HL-60 (cell line): ENCODE results near the gene EVA1A.

Experiments used
- DNase-seq, 2 experiments: peaks; one replicate each; pipeline ENCODE4 v3.0.0-alpha.2; 2010 to 2020; ENCODE audit warnings: low read depth in 1 of 2, low spot score in 1 of 2
- H3K27ac ChIP-seq: fragments of 250-450 bp; sonication (Bioruptor Pico); replicated peaks from 2 replicates; pipeline ENCODE4 v1.5.1; 2020; ENCODE audit warnings: mild to moderate bottlenecking, moderate library complexity
- H3K27me3 ChIP-seq: fragments of 250-450 bp; sonication (Bioruptor Pico); 2 replicates; pipeline ENCODE4 v1.5.1; 2021; ENCODE audit warnings: mild to moderate bottlenecking, moderate library complexity; ENCODE audit not compliant: insufficient read depth, poor library complexity, severe bottlenecking
- H3K4me3 ChIP-seq: replicated peaks from 2 replicates; pipeline ENCODE4 v1.5.1; 2011; ENCODE audit warnings: mild to moderate bottlenecking, control low read depth, low read length; ENCODE audit not compliant: insufficient read depth
- GABPA ChIP-seq: IDR thresholded peaks from 2 replicates; pipeline ENCODE4 v1.6.1; 2012; ENCODE audit warnings: low read depth
- POLR2AphosphoS5 ChIP-seq: IDR thresholded peaks from 2 replicates; pipeline ENCODE4 v1.6.1; 2012; ENCODE audit warnings: low read depth
- SPI1 ChIP-seq: IDR thresholded peaks from 2 replicates; pipeline ENCODE4 v1.6.1; 2012; ENCODE audit warnings: low read depth, mild to moderate bottlenecking, borderline replicate concordance
- TF ChIP-seq, protein P1 (sequence below): IDR thresholded peaks from one replicate; pipeline ENCODE4 v1.5.1; 2011; ENCODE audit warnings: low read length, control low read depth, inconsistent platforms; ENCODE audit not compliant: insufficient read depth
- TF ChIP-seq, protein P2 (sequence below): IDR thresholded peaks from 2 replicates; pipeline ENCODE4 v1.6.1; 2012; ENCODE audit warnings: low read depth; ENCODE audit not compliant: insufficient replicate concordance

Gene EVA1A

DNA sequence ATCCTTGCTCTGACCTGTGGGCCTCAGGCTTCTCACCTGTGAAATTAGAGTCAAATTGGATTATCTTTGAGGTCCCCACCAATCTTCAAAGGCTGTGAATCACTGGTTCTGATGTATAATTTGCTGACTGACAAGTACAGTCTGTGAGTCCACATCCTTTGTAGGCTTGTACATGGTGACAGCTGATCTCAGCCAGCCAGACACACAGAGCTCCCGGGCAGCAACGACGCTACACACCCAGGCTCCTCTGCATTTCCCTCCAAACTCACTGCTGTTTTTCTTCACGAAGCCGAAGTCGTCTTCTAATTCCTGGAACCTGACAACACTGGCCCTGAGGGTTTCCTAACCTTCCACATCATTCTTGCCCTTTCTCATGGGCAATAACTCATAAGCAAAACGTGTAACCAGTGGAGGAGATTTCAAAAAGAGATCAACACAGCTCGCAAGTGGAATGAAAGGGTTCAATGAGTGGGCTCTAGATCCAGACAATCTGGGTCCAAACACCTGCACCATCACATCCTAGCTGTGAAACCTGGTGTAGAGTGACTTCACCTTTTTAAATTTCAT, 37.9 kb upstream of the EVA1A start:
- DNase-seq = no peak
- Histone ChIP-seq H3K27me3 (no peaks in the 10 kb centered on the region), H3K27ac (no peak overlapping the region), H3K4me3 (no peak overlapping the region)
- TF ChIP-seq, protein P1, sequence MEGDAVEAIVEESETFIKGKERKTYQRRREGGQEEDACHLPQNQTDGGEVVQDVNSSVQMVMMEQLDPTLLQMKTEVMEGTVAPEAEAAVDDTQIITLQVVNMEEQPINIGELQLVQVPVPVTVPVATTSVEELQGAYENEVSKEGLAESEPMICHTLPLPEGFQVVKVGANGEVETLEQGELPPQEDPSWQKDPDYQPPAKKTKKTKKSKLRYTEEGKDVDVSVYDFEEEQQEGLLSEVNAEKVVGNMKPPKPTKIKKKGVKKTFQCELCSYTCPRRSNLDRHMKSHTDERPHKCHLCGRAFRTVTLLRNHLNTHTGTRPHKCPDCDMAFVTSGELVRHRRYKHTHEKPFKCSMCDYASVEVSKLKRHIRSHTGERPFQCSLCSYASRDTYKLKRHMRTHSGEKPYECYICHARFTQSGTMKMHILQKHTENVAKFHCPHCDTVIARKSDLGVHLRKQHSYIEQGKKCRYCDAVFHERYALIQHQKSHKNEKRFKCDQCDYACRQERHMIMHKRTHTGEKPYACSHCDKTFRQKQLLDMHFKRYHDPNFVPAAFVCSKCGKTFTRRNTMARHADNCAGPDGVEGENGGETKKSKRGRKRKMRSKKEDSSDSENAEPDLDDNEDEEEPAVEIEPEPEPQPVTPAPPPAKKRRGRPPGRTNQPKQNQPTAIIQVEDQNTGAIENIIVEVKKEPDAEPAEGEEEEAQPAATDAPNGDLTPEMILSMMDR = no peak
- TF ChIP-seq GABPA (no peak), SPI1 (no peak), POLR2AphosphoS5 (no peak)
- TF ChIP-seq, protein P2, sequence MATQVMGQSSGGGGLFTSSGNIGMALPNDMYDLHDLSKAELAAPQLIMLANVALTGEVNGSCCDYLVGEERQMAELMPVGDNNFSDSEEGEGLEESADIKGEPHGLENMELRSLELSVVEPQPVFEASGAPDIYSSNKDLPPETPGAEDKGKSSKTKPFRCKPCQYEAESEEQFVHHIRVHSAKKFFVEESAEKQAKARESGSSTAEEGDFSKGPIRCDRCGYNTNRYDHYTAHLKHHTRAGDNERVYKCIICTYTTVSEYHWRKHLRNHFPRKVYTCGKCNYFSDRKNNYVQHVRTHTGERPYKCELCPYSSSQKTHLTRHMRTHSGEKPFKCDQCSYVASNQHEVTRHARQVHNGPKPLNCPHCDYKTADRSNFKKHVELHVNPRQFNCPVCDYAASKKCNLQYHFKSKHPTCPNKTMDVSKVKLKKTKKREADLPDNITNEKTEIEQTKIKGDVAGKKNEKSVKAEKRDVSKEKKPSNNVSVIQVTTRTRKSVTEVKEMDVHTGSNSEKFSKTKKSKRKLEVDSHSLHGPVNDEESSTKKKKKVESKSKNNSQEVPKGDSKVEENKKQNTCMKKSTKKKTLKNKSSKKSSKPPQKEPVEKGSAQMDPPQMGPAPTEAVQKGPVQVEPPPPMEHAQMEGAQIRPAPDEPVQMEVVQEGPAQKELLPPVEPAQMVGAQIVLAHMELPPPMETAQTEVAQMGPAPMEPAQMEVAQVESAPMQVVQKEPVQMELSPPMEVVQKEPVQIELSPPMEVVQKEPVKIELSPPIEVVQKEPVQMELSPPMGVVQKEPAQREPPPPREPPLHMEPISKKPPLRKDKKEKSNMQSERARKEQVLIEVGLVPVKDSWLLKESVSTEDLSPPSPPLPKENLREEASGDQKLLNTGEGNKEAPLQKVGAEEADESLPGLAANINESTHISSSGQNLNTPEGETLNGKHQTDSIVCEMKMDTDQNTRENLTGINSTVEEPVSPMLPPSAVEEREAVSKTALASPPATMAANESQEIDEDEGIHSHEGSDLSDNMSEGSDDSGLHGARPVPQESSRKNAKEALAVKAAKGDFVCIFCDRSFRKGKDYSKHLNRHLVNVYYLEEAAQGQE = no peak

GRCh38 chr2:75597949-75598348, 37.2 kb upstream of the EVA1A start:
- no peak for DNase-seq
- no peak overlapping the region for H3K27ac ChIP-seq
- no peaks in the 10 kb centered on the region for H3K27me3 ChIP-seq
- H3K4me3 ChIP-seq = no peak overlapping the region
- no peak for TF ChIP-seq SPI1
- TF ChIP-seq, protein P1 = no peak
- no peak for TF ChIP-seq GABPA
- no peak for TF ChIP-seq POLR2AphosphoS5
- TF ChIP-seq, protein P2 = no peak

GRCh38 chr2:75596784-75597183, 36.0 kb upstream of the EVA1A start:
- Histone ChIP-seq H3K27me3 (no peaks in the 10 kb centered on the region), H3K27ac (no peak overlapping the region), H3K4me3 (no peak overlapping the region)
- TF ChIP-seq, protein P1 = no peak
- no peak for TF ChIP-seq SPI1
- no peak for TF ChIP-seq GABPA
- TF ChIP-seq POLR2AphosphoS5 = no peak
- TF ChIP-seq, protein P2 = no peak
- DNase-seq = no peak
